ENCODE measurements around the gene COX14.

- TF ChIP-seq CTCF (tag by site-specific recombination; IDR thresholded peaks at IDR 0.05), result no peak
- no peak for TF ChIP-seq ELK4 (IDR thresholded peaks at IDR 0.05; ENCODE audit: borderline replicate concordance, low read depth, low read length)
- no peak for TF ChIP-seq RBAK (tag by site-specific recombination; IDR thresholded peaks at IDR 0.05)
- TF ChIP-seq ZNF394 (tag by site-specific recombination; IDR thresholded peaks at IDR 0.05; ENCODE audit: borderline replicate concordance), result no peak
- no peak for TF ChIP-seq ZNF670 (tag by site-specific recombination; IDR thresholded peaks at IDR 0.05; ENCODE audit: low read depth)
- no peak for TF ChIP-seq GLIS2 (tag by site-specific recombination; IDR thresholded peaks at IDR 0.05)
- TF ChIP-seq HOXC10 (CRISPR knock-in tag; IDR thresholded peaks at IDR 0.05), result no peak
- no peak for TF ChIP-seq ZNF596 (tag by site-specific recombination; IDR thresholded peaks at IDR 0.05)
- no peak for TF ChIP-seq ZNF114 (tag by site-specific recombination; IDR thresholded peaks at IDR 0.05)
Observed at GRCh38 chr12:50090391-50090790, 21.6 kb upstream of the COX14 start.

Data from HEK293 (cell line).